Prostate gland (tissue), 2 donors: Measurements from ENCODE around the gene SKAP2.

Experiments
- POLR2A ChIP-seq: fragments of 450-650 bp; IDR thresholded peaks from one replicate; pipeline ENCODE4 v1.6.1; 2016; ENCODE audit warnings: antibody characterized with exemption, mild to moderate bottlenecking
- POLR2AphosphoS5 ChIP-seq: sonication (generic); formaldehyde crosslinking; IDR thresholded peaks from one replicate; pipeline ENCODE4 v1.6.1; 2017; ENCODE audit warnings: antibody characterized with exemption
- TF ChIP-seq, protein P1 (sequence below), 4 experiments: fragments of 200-600 bp in 2 of 4; fragments of 450-650 bp in 2 of 4; sonication (generic) in 2 of 4; IDR thresholded peaks; 1 replicate in 3 of 4; 2 replicates in 1 of 4; pipeline ENCODE4 v1.5.1; 2016 to 2019; ENCODE audit warnings: antibody characterized with exemption in 4 of 4, mild to moderate bottlenecking in 2 of 4, moderate library complexity in 2 of 4

DNA sequence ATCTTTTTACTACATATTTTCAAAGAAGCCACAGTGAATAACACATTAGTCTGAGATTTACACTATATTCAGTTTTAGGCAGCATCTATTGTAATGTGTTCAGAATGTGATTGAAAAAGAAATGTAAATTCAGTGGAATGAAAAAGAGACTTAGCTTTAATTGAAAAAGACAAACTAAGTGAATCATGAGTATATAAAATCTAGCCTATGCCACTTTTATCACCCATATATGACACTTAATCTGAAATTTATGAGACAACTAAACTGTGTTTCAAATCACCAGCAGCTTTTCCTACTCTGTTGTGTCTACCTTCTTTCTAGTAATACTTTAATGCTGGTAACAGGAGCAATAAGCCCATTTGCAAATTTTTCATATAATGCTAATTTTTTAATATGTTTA lies 4.7 kb downstream of the SKAP2 start:
- TF ChIP-seq, protein P1, sequence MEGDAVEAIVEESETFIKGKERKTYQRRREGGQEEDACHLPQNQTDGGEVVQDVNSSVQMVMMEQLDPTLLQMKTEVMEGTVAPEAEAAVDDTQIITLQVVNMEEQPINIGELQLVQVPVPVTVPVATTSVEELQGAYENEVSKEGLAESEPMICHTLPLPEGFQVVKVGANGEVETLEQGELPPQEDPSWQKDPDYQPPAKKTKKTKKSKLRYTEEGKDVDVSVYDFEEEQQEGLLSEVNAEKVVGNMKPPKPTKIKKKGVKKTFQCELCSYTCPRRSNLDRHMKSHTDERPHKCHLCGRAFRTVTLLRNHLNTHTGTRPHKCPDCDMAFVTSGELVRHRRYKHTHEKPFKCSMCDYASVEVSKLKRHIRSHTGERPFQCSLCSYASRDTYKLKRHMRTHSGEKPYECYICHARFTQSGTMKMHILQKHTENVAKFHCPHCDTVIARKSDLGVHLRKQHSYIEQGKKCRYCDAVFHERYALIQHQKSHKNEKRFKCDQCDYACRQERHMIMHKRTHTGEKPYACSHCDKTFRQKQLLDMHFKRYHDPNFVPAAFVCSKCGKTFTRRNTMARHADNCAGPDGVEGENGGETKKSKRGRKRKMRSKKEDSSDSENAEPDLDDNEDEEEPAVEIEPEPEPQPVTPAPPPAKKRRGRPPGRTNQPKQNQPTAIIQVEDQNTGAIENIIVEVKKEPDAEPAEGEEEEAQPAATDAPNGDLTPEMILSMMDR (IDR thresholded peaks at IDR 0.05): no peak
- TF ChIP-seq POLR2A (no peak), POLR2AphosphoS5 (no peak)
